Middle frontal gyrus (tissue), 1 donor: ENCODE measurements around the gene POC1A.

Source experiments
- DNase-seq: peaks from one replicate; pipeline ENCODE4 v3.0.0-alpha.2; 2015; ENCODE audit warnings: low spot score; ENCODE audit errors: extremely low spot score

Gene POC1A

DNA sequence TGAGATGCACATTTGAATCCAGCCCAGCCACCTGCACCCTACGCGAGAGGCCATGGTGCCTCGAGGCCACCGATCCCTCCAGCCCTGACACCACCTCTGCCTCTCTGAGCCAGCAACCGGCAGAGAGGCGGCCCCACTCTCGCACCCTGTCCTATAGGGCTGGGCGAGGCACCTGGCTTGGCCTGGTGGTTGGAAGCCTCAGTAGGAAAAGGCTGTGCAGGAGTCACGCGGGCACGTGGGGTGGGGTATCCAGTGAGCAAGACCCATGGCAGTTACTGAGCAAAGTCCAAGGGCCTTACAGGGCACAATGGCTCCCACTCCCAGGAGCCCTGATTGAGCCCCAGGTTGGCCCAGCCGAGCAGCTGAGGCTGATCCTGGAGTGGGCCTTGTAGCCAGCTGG lies 85.5 kb downstream of the POC1A start:
- DNase-seq, result no peak

DNA sequence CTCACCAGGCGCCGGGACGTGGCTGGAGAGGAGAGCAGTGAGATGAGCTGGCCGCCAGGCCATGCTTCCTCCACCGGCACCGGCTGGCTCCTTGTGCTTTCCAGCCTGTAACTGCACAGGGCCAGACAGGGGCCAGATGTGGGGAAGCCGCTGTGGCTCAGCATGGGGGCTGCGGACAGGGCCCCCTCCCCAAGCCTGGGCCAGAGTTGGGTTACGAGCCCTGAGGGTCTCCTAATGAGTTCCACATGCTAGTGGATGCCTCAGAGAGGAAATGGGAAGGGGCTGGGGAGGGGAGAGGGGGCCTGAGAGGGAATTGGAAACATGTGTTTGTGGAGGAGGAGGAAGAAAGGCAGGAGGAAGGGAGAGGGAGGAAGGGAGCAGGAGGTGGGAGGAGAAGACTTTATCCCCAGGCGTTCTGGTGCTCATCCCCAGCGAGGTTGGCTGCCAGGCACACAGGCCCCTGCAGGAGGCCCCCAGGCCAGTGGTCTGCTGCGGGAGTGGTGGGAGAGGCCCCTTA lies 86.1 kb downstream of the POC1A start:
- no peak for DNase-seq

- no peak for DNase-seq
Measured at GRCh38 chr3:52067526-52067925, 86.7 kb downstream of the POC1A start.

DNA sequence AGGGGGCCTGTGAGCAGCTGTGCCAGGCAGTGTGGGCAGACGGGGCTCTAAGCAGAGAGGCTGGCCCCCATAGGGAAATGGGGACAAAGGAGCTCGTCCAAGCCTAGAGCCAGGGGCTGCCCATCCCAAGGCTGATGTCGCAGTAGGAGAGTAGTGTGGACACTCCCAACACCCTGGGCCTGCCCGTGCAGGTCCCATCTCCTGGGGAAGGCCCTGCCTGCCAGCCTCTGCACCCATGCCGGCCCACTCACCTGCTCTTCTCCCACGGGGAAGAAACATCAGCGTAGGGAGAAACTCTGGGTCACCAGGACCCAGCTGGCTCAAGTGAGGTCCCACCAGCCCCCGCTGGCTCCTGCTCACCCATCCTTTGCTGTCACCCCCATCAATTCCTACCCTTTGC lies 87.2 kb downstream of the POC1A start:
- no peak for DNase-seq

GRCh38 chr3:52065264-52065756 lies 88.9 kb downstream of the POC1A start:
- DNase-seq, result no peak

GRCh38 chr3:52064561-52064960 lies 89.7 kb downstream of the POC1A start:
- no peak for DNase-seq

GRCh38 chr3:52063026-52063723 lies 91.0 kb downstream of the POC1A start:
- DNase-seq, result no peak

GRCh38 chr3:52062505-52062904 lies 91.7 kb downstream of the POC1A start:
- DNase-seq, result no peak

GRCh38 chr3:52061121-52061910 lies 92.9 kb downstream of the POC1A start:
- no peak for DNase-seq

GRCh38 chr3:52059781-52060180 lies 94.4 kb downstream of the POC1A start:
- no peak for DNase-seq

DNA sequence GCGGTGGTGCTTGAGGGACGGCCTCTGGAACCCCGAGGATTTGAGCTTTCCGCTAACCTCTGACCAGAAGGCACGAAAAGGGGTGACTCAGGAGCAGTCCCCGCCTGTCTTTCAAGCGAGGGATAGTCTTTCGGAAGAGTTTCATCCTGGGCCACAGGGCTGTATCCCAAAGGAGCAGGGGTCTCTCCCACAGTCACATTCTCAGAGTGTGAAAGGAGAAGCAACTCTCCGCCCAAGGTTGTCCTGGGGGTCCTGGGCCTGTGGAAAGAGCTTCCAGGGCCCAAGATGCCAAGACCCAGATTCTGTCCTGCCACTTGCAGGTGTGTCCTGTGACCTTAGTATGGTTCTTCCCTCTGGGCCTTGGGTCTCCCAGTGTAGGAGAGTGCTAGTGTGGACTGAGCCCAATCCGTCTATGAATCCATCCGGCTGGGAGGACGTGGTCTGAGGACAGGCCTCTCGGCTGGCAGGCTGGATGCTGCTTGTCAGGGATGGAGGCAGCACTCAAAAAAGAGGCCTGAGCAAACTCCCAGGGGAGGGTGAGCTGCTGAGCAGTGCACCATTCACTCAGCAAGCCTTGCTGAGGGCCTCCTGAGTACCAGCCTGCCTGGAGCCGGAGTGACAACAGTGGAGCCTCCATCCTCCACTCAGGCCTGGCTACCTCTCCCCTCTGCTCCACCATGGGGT lies 96.3 kb downstream of the POC1A start:
- DNase-seq, result no peak

DNA sequence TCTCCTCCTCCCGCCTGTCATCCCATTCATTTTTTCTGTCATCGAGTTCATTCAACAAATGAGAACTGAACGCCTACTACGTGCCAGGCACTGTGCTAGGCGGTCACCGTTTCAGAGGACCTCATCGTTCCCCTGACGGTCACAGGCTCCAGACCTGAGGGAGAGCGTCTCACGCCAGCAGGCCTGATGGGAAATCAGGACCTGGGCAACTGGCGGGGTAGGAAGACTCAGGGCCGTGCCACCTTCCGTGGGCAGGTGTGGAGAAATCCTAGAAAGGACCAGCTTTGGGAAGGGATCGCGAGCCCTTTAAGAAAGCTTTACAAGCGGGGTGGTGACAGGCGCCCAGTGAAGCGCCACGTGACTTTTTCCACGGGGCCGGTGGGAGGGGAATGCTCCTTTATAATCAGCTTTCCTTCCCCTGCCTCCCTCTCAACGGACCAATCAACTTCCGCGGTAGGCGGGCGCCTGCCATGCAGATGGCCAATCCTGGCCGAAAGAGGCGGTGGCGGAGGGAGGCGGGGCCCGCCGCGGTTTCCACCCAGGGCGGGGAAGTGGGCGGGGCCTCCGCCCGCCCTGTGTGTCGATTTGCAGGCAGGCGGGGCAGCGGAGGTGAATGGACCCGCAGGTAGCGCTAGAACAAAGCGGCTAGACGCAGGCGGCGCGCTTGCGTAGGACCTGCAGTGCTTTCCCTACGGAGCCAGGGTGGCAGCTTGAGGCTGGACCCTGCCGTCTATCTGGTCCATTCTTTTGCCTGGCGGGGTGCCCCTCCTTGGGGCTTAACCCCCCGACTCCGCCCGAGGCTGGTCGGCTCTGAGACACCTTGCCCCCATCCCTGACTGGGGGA lies 97.0 kb downstream of the POC1A start:
- peak; percentile 99 for DNase-seq

DNA sequence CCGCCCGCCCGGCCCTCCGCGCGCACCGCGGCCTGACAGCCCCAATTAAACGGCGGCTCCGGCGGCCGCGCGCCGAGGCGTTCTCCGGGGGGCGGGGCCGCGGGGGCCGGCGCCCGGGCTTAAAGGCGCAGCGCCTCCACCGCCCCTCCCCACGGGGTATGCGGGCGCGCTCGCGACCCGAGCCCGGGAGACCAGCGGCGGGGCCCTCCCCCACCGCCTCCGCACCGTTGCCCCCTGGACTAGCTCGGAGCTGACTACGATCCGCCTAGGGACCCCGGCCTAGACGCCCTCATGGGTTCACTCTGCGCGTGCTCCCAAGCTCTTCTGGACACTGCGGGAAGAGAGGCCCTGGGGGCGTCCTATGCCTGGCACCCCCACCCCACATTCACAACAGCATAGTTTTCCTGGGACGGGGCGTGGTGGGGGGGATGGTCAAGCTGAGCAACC lies 97.7 kb downstream of the POC1A start, which contains the start of gene DUSP7:
Gene DUSP7, minus strand, starts transcription at position 51 of the 447 bp plus-strand sequence. CDS start 205 bp downstream, outside the sequence.
- peak; percentile 74 for DNase-seq

DNA sequence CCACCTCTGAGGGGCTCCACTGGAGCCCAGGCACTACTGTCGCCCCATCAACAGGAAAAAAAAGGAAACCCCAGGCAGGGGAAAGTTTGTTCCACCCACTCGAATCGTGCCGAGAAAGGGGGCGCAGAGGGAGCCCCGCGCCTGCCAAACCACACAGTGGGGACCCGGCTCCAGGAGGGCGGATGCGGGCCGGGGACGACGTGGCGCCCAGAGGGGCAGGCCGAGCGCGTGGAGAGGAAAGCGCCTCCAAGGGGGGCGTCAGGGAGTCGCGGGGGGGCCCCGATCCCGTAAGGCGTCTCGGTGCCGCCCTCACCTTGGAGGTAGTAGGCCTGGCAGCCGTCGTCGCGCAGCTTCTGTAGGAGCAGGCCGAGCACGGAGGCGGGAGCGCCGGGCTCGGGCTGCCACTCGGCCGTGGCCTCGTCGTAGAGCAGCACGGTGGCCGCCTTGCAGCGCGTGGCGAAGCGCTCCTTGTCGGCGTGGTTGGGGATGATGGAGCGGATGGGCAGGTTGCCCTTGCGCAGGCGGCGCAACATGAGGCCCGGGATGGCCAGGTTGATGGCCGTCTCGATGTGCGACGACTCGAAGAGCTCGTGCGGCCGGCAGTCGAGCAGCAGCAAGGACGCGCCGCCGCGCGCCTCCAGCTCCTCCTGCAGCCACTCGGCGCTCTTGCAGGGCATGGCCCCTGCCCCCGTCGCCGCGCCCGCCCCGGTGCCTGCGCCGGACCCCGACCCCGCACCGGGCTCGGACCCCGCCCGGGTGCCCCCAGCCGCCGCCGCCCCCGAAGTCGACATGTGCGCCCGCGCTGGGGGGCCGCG lies 98.5 kb downstream of the POC1A start:
- DNase-seq, result no peak

DNA sequence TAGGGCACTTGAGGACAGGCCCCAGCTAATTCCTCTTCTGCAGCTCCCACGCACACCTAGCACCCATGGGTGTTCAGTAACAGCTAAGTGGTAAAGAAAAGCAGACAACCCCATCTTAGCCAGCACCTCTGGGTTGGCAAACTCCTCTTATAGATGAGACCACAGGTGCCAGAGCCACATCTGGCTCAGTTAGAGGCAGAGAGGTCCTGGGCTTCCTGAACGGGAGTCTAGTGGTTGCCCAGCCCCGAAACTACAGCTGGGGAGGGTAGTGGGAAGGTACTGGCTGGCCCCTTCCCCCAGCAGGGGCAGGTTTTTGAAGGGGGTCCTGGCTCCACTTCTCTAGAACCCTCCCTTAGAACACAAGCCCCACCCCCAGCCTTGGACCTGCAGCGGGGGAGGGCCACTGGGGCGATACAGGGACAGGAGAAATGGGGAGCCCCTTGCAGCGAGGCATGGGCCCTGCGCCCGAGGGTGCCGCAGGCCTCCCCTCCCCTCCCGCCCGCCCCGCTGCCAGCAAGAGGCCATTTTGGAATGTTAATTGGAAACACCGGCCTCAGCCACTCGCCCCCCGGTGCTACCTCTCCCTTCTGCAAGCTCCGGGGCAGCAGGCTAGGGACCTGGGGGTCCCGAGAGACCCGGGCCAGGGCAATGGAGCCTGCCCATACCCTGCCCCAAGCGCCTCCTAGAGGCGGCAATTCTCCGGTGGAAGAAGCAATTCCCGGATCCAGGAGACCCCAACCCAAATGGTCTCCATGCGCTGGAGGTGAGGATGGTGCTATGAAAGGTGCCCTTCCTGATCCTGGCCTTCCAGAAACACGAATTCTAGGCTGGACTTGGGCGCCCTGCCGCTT lies 99.3 kb downstream of the POC1A start:
- no peak for DNase-seq

DNA sequence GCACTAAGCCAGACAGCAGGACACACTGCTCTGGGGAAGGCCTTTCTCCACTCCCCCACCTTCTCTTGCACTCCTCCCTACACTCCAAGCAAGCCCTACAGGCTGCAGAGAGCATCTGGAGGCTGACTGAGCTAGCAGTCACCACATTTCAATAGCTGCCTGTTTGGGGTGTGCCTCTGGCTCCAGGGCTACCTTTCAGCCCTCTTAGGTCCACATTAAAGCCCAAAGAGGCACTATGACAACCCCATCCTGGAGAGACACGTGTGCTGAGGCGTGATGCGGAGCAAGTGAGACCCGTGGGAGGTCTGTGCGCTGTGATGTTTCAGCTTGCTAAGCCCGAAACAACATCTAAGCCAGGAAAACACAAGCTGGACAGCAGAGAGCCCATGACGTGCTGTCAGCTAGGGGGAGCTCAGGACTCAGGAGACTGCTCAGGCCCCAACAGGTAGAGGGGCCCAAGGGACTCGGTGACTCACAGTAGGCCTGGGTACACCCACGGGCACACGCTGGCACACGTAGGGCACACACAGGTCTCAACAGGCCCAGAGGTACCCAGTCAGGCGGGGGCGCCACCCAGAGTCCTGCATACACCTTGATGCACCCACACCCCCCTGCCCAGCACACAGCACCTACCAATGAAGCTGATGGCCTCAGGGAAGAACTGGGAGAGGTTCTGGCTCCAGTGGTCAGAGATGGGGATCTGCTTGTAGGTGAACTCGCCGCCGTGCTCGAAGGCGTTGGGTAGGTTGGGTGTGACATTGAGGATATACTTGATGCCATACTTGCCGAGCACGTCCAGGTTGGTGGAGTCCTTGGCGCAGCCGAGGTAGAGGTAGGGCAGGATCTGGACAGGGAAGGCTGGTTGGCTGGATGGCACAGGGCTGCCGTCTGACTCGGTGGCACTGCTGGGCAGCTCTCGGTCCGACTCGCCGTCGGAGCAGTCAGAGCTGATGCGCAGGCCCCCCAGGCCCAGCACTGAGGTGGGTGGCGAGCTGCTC lies 100.6 kb downstream of the POC1A start:
- DNase-seq, result no peak

- DNase-seq, result no peak
Measured at GRCh38 chr3:52052831-52053306, 101.4 kb downstream of the POC1A start.

- no peak for DNase-seq
Measured at GRCh38 chr3:52051444-52051843, 102.8 kb downstream of the POC1A start.
